OCI-LY1 (cell line): ENCODE measurements around the gene PIGN.

ENCODE experiments used
- CTCF ChIP-seq: fragments of 200-600 bp; sonication (generic), shearing (Covaris generic); IDR thresholded peaks from 2 replicates; pipeline ENCODE4 v1.5.1; 2017; ENCODE audit warnings: mild to moderate bottlenecking, antibody characterized with exemption, low read length, moderate library complexity, mixed read lengths
- EZH2 ChIP-seq: fragments of 200-600 bp; sonication (generic), shearing (Covaris generic); IDR thresholded peaks from 2 replicates; pipeline ENCODE4 v1.8.0; 2017; ENCODE audit warnings: borderline replicate concordance, mixed run types, mild to moderate bottlenecking, antibody characterized with exemption, low read length, moderate library complexity, mixed read lengths

- TF ChIP-seq EZH2, result no peak
- no peak for TF ChIP-seq CTCF
Measured at GRCh38 chr18:61993831-61994230, 193.0 kb downstream of the PIGN start.
